HEK293 (cell line): ENCODE measurements around the gene TRAPPC12.

ENCODE experiments used
- HOXC10 ChIP-seq: sonication (generic); formaldehyde crosslinking; IDR thresholded peaks from 2 replicates; pipeline ENCODE4 v1.8.1; 2023; ENCODE audit warnings: mild to moderate bottlenecking, missing genetic modification reagents
- REPIN1 ChIP-seq: fragments of 450-650 bp; formaldehyde crosslinking; IDR thresholded peaks from 2 replicates; pipeline ENCODE4 v1.5.1; 2017; ENCODE audit warnings: missing biosample characterization, missing genetic modification characterization, low read depth
- TF ChIP-seq, protein P1 (sequence below): fragments of 450-650 bp; formaldehyde crosslinking; IDR thresholded peaks from 2 replicates; pipeline ENCODE4 v1.5.1; 2016; ENCODE audit warnings: missing biosample characterization, missing genetic modification characterization
- TF ChIP-seq, protein P2 (sequence below): fragments of 450-650 bp; formaldehyde crosslinking; IDR thresholded peaks from 2 replicates; pipeline ENCODE4 v1.5.1; 2016; ENCODE audit warnings: missing biosample characterization, missing genetic modification characterization
- TF ChIP-seq, protein P3 (sequence below): fragments of 450-650 bp; IDR thresholded peaks from 2 replicates; pipeline ENCODE4 v1.5.1; 2018; ENCODE audit warnings: missing biosample characterization, missing genetic modification characterization
- TF ChIP-seq, protein P4 (sequence below): IDR thresholded peaks from 2 replicates; pipeline ENCODE4 v1.6.1; 2011; ENCODE audit warnings: mild to moderate bottlenecking, low read depth, low read length, borderline replicate concordance

DNA sequence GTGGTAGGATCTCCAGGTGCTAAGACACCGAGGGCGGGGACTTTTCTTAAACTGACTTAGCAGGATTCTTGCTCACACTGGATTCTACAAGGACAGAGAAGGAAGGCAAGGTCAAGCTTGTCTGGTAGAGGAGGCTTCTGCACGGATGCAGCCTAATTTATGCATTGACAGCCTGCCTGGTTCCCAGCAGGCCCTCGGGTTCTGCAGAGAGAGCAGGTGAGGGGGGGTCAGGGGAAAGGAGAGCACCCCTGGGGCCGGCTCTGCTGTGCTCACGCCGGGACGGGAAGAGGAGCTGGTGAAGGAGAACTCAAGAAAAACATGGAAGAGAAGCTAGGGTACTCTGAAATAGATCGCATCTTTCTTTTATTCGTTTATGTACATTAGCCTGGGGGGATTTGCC lies 93.5 kb downstream of the TRAPPC12 start:
- TF ChIP-seq, protein P1, sequence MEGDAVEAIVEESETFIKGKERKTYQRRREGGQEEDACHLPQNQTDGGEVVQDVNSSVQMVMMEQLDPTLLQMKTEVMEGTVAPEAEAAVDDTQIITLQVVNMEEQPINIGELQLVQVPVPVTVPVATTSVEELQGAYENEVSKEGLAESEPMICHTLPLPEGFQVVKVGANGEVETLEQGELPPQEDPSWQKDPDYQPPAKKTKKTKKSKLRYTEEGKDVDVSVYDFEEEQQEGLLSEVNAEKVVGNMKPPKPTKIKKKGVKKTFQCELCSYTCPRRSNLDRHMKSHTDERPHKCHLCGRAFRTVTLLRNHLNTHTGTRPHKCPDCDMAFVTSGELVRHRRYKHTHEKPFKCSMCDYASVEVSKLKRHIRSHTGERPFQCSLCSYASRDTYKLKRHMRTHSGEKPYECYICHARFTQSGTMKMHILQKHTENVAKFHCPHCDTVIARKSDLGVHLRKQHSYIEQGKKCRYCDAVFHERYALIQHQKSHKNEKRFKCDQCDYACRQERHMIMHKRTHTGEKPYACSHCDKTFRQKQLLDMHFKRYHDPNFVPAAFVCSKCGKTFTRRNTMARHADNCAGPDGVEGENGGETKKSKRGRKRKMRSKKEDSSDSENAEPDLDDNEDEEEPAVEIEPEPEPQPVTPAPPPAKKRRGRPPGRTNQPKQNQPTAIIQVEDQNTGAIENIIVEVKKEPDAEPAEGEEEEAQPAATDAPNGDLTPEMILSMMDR (tag by site-specific recombination) = no peak
- TF ChIP-seq REPIN1 (tag by site-specific recombination) = no peak
- TF ChIP-seq, protein P2, sequence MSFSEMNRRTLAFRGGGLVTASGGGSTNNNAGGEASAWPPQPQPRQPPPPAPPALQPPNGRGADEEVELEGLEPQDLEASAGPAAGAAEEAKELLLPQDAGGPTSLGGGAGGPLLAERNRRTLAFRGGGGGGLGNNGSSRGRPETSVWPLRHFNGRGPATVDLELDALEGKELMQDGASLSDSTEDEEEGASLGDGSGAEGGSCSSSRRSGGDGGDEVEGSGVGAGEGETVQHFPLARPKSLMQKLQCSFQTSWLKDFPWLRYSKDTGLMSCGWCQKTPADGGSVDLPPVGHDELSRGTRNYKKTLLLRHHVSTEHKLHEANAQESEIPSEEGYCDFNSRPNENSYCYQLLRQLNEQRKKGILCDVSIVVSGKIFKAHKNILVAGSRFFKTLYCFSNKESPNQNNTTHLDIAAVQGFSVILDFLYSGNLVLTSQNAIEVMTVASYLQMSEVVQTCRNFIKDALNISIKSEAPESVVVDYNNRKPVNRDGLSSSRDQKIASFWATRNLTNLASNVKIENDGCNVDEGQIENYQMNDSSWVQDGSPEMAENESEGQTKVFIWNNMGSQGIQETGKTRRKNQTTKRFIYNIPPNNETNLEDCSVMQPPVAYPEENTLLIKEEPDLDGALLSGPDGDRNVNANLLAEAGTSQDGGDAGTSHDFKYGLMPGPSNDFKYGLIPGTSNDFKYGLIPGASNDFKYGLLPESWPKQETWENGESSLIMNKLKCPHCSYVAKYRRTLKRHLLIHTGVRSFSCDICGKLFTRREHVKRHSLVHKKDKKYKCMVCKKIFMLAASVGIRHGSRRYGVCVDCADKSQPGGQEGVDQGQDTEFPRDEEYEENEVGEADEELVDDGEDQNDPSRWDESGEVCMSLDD = no peak
- no peak for TF ChIP-seq HOXC10 (CRISPR knock-in tag)
- TF ChIP-seq, protein P3, sequence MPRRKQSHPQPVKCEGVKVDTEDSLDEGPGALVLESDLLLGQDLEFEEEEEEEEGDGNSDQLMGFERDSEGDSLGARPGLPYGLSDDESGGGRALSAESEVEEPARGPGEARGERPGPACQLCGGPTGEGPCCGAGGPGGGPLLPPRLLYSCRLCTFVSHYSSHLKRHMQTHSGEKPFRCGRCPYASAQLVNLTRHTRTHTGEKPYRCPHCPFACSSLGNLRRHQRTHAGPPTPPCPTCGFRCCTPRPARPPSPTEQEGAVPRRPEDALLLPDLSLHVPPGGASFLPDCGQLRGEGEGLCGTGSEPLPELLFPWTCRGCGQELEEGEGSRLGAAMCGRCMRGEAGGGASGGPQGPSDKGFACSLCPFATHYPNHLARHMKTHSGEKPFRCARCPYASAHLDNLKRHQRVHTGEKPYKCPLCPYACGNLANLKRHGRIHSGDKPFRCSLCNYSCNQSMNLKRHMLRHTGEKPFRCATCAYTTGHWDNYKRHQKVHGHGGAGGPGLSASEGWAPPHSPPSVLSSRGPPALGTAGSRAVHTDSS (tag by site-specific recombination) = no peak
- TF ChIP-seq, protein P4, sequence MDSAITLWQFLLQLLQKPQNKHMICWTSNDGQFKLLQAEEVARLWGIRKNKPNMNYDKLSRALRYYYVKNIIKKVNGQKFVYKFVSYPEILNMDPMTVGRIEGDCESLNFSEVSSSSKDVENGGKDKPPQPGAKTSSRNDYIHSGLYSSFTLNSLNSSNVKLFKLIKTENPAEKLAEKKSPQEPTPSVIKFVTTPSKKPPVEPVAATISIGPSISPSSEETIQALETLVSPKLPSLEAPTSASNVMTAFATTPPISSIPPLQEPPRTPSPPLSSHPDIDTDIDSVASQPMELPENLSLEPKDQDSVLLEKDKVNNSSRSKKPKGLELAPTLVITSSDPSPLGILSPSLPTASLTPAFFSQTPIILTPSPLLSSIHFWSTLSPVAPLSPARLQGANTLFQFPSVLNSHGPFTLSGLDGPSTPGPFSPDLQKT = no peak
